K562 (cell line): ENCODE results near the gene NF2.

Experiments used
- CREM ChIP-seq: IDR thresholded peaks from 2 replicates; pipeline ENCODE4 v1.6.1; 2014; ENCODE audit warnings: antibody characterized with exemption, low read depth
- CTCF ChIP-seq, 3 experiments: IDR thresholded peaks in 2 of 3; conservative IDR thresholded peaks in 1 of 3; 2 replicates each; pipeline ENCODE4 v1.5.1; 2011 to 2012; ENCODE audit warnings: low read length in 3 of 3, mild to moderate bottlenecking in 3 of 3, control low read depth in 2 of 3, improper control_type of control experiment in 1 of 3, inconsistent platforms in 1 of 3, low read depth in 1 of 3, mixed read lengths in 1 of 3, moderate library complexity in 1 of 3; ENCODE audit not compliant: insufficient read depth in 2 of 3
- ELF1 ChIP-seq: fragments of 200-800 bp; sonication (Bioruptor generic); IDR thresholded peaks from 2 replicates; pipeline ENCODE4 v1.6.1; 2016; ENCODE audit warnings: missing genetic modification characterization, missing compliant biosample characterization
- TAF1 ChIP-seq: IDR thresholded peaks from 2 replicates; pipeline ENCODE4 v1.6.1; 2011; ENCODE audit warnings: mild to moderate bottlenecking, low read length, moderate library complexity; ENCODE audit not compliant: insufficient read depth, control insufficient read depth, severe bottlenecking; ENCODE audit errors: extremely low read depth
- ZFX ChIP-seq: sonication (generic); formaldehyde crosslinking; IDR thresholded peaks from 2 replicates; pipeline ENCODE4 v1.8.0; 2022; ENCODE audit warnings: mild to moderate bottlenecking, missing genetic modification reagents, moderate library complexity
- ZNF655 ChIP-seq: fragments of 250-450 bp; sonication (Bioruptor Pico); IDR thresholded peaks from 2 replicates; pipeline ENCODE4 v1.5.0; 2021
- ZNF830 ChIP-seq: fragments of 250-450 bp; sonication (Bioruptor Pico); IDR thresholded peaks from 2 replicates; pipeline ENCODE4 v1.5.0; 2021; ENCODE audit warnings: mild to moderate bottlenecking

- TF ChIP-seq ZFX (CRISPR knock-in tag) (no peak), ZNF655 (no peak), ZNF830 (CRISPR knock-in tag) (no peak), CTCF (IDR thresholded peaks at IDR 0.05 in 2 of 3, conservative IDR thresholded peaks at IDR 0.05 in 1 of 3; ENCODE audit: insufficient read depth in 2 of 3, low read depth in 1 of 3, low read length in 3 of 3) (no peak), CREM (no peak), TAF1 (no peak), ELF1 (tag) (no peak)
Observed at GRCh38 chr22:29732883-29733282, 129.4 kb downstream of the NF2 start.
